GM13977 (cell line): Measurements from ENCODE around the gene CD200R1L.
"Not testable (repeated sequence)": the region's sequence is repeated elsewhere in the genome, so short reads cannot be mapped to it uniquely, and the experiment has no call there.

ENCODE experiments used
- DNase-seq: peaks from one replicate; pipeline ENCODE4 v3.0.0; 2012; ENCODE audit warnings: low spot score
- CTCF ChIP-seq: IDR thresholded peaks from 2 replicates; pipeline ENCODE4 v1.5.1; 2012; ENCODE audit warnings: mild to moderate bottlenecking, control low read depth; ENCODE audit not compliant: insufficient read depth; ENCODE audit errors: extremely low read depth, missing control alignments
- in situ Hi-C: fragments of 300-500 bp; cut with MboI; formaldehyde crosslinking; loops from one replicate; pipeline ENCODE4 v1.12.0; 2022; ENCODE audit warnings: low sequenced_read_pairs, low pct_unique_long_range_greater_than_20kb, mixed read lengths, inconsistent platforms; ENCODE audit not compliant: unreplicated experiment

Gene CD200R1L

GRCh38 chr3:112857526-112857925 is 10.9 kb upstream of the CD200R1L start:
- DNase-seq, result no peak
- in situ Hi-C loops, result no loop called here
- TF ChIP-seq CTCF, result no peak

GRCh38 chr3:112856537-112856936 is 9.9 kb upstream of the CD200R1L start:
- no peak for TF ChIP-seq CTCF
- in situ Hi-C loops, result no loop called here
- no peak for DNase-seq

- in situ Hi-C loops, result no loop called here
- DNase-seq, result no peak
- no peak for TF ChIP-seq CTCF
Measured at GRCh38 chr3:112855883-112856282, 9.2 kb upstream of the CD200R1L start.

GRCh38 chr3:112855074-112855473 is 8.4 kb upstream of the CD200R1L start:
- DNase-seq, in situ Hi-C loops: not testable (repeated sequence)

DNA sequence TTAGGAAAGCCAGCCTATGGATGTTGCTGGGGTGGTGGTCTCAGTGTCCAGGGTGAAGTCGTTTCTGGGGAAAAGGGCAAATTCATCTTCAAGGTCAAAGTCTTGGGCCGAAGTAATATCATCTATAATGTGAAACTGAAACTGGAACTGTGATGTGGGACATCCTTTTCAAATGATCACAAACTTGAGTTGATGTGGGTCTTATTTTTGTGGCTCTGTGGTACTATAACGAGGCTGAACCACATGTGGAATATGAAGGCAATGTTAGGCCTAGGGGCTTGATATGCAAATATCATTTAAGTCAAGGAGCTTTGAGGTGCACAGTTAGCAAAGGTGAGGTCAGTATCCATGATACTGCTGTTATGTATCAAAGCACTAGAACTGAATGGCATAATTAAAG is 1.5 kb upstream of the CD200R1L start:
- in situ Hi-C loops, result no loop called here
- no peak for TF ChIP-seq CTCF
- no peak for DNase-seq

GRCh38 chr3:112847692-112848091 is 1.0 kb upstream of the CD200R1L start:
- in situ Hi-C loops, result no loop called here
- no peak for TF ChIP-seq CTCF
- no peak for DNase-seq

GRCh38 chr3:112845772-112846171 is 892 bp downstream of the CD200R1L start:
- no peak for DNase-seq
- no peak for TF ChIP-seq CTCF
- in situ Hi-C loops, result no loop called here
